ENCODE measurements around the gene PDE4D. TPM values are rescaled to one million over a fixed set of nuclear protein-coding genes. Genes with fewer than 3 reads are reported as not detected.
A peak's percentile ranks its signal among the peaks of the same experiment; 100 is the strongest.

The PDE4D gene
- total and polyA plus RNA-seq, 2 donors, result 21.2 to 30.3 TPM

DNA sequence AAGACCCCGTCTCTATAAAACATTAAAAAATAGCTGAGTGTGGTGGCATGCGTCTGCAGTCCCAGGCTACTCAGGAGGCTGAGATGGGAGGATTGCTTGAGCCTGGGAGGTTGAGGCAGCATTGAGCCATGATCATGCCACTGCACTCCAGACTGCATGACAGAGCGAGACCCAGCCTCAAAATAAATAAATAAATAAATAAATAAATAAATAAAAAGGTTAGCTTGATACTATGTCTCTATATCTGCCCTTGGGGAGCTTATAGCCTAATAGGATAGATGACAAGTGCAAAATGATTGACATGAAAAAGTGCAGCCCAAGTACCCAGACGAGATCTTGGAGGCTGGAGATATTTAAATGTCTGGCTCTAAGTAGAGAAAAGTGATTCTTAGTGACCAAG lies 122.6 kb downstream of the PDE4D start:
- Histone ChIP-seq H3K9me3 (ENCODE audit: control insufficient read depth in 2 of 2, insufficient read depth in 1 of 2, low read length in 1 of 2) (no peaks in the 10 kb centered on the region), H3K27ac (ENCODE audit: low read depth in 1 of 2, low read length in 1 of 2) (no peak overlapping the region), H3K4me3 (ENCODE audit: low read length in 2 of 2) (no peak overlapping the region), H3K27me3 (ENCODE audit: control insufficient read depth in 2 of 2, insufficient read depth in 1 of 2, low read length in 1 of 2) (peaks cover 0 to 18% of the 10 kb centered on the region in 2 donors), H3K36me3 (ENCODE audit: control insufficient read depth in 2 of 2, insufficient read depth in 2 of 2, low read length in 1 of 2) (no peaks in the 10 kb centered on the region), H3K4me1 (ENCODE audit: control insufficient read depth in 2 of 2, insufficient read depth in 2 of 2, low read length in 2 of 2) (peaks cover 0 to 10% of the 10 kb centered on the region in 2 donors)
- DNase-seq (ENCODE audit: low read depth in 6 of 9, low spot score in 9 of 9), result no peak
- WGBS, result 85% methylated on average over 4 of the region's 4 CpGs

GRCh38 chr5:59769832-59770231 lies 123.7 kb downstream of the PDE4D start:
- DNase-seq (ENCODE audit: low read depth in 6 of 9, low spot score in 9 of 9), result no peak
- peaks cover 0 to 10% of the 10 kb centered on the region in 2 donors for H3K4me1 ChIP-seq (ENCODE audit: control insufficient read depth in 2 of 2, insufficient read depth in 2 of 2, low read length in 2 of 2)

GRCh38 chr5:59769041-59769360 lies 124.5 kb downstream of the PDE4D start:
- WGBS, result 84% methylated on average over 1 of the region's 1 CpG
- Histone ChIP-seq H3K36me3 (ENCODE audit: control insufficient read depth in 2 of 2, insufficient read depth in 2 of 2, low read length in 1 of 2) (no peaks in the 10 kb centered on the region), H3K27ac (ENCODE audit: low read depth in 1 of 2, low read length in 1 of 2) (no peak overlapping the region), H3K9me3 (ENCODE audit: control insufficient read depth in 2 of 2, insufficient read depth in 1 of 2, low read length in 1 of 2) (no peaks in the 10 kb centered on the region), H3K27me3 (ENCODE audit: control insufficient read depth in 2 of 2, insufficient read depth in 1 of 2, low read length in 1 of 2) (peaks cover 0 to 18% of the 10 kb centered on the region in 2 donors), H3K4me1 (ENCODE audit: control insufficient read depth in 2 of 2, insufficient read depth in 2 of 2, low read length in 2 of 2) (peaks cover 0 to 10% of the 10 kb centered on the region in 2 donors), H3K4me3 (ENCODE audit: low read length in 2 of 2) (peak overlapping the region; percentile 18 to 38)
- DNase-seq (ENCODE audit: low read depth in 6 of 9, low spot score in 9 of 9), result no peak

More at GRCh38 chr5:59769832-59770231, 123.7 kb downstream of the PDE4D start:
- Histone ChIP-seq H3K27me3 (ENCODE audit: control insufficient read depth in 2 of 2, insufficient read depth in 1 of 2, low read length in 1 of 2) (peaks cover 0 to 18% of the 10 kb centered on the region in 2 donors), H3K4me3 (ENCODE audit: low read length in 2 of 2) (no peak overlapping the region), H3K36me3 (ENCODE audit: control insufficient read depth in 2 of 2, insufficient read depth in 2 of 2, low read length in 1 of 2) (no peaks in the 10 kb centered on the region), H3K27ac (ENCODE audit: low read depth in 1 of 2, low read length in 1 of 2) (no peak overlapping the region), H3K9me3 (ENCODE audit: control insufficient read depth in 2 of 2, insufficient read depth in 1 of 2, low read length in 1 of 2) (no peaks in the 10 kb centered on the region)

GRCh38 chr5:59768152-59769040 lies 125.1 kb downstream of the PDE4D start:
- no peak overlapping the region for H3K27ac ChIP-seq (ENCODE audit: low read depth in 1 of 2, low read length in 1 of 2)

DNA sequence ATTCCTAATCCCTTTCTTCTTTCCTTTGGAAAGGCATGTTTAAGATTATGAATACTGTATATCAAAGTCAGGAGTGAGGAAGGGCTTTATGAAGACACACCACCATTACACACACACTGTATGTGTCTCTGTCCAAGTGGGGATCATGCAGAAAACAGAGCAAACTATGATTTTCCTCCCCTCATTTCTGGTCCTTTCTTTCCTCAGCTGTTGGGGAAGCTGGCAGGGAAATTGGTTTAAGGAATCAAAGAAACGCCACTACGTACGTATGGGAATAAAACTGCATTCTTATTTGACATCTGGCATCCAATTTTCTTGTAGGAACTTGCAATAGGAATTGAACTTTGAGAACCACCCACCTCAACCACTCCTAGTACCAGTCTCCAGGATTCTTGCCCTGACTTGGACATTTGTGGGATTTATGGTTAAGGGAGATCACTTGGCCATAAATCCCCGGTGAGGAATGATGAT lies 125.8 kb downstream of the PDE4D start:
- Histone ChIP-seq H3K9me3 (ENCODE audit: control insufficient read depth in 2 of 2, insufficient read depth in 1 of 2, low read length in 1 of 2) (no peaks in the 10 kb centered on the region), H3K27me3 (ENCODE audit: control insufficient read depth in 2 of 2, insufficient read depth in 1 of 2, low read length in 1 of 2) (peaks cover 0 to 18% of the 10 kb centered on the region in 2 donors), H3K36me3 (ENCODE audit: control insufficient read depth in 2 of 2, insufficient read depth in 2 of 2, low read length in 1 of 2) (no peaks in the 10 kb centered on the region), H3K4me3 (ENCODE audit: low read length in 2 of 2) (peak overlapping the region; percentile 18 to 38), H3K4me1 (ENCODE audit: control insufficient read depth in 2 of 2, insufficient read depth in 2 of 2, low read length in 2 of 2) (peaks cover 0 to 10% of the 10 kb centered on the region in 2 donors), H3K27ac (ENCODE audit: low read depth in 1 of 2, low read length in 1 of 2) (no peak overlapping the region)
- DNase-seq (ENCODE audit: low read depth in 6 of 9, low spot score in 9 of 9), result no peak
- WGBS, result 65% methylated on average over 4 of the region's 4 CpGs

More at GRCh38 chr5:59768152-59769040, 125.1 kb downstream of the PDE4D start:
- peaks cover 0 to 10% of the 10 kb centered on the region in 2 donors for H3K4me1 ChIP-seq (ENCODE audit: control insufficient read depth in 2 of 2, insufficient read depth in 2 of 2, low read length in 2 of 2)
- 7% methylated on average over 40 of the region's 40 CpGs for WGBS
- DNase-seq (ENCODE audit: low read depth in 6 of 9, low spot score in 9 of 9), result peak in 8 of 9 donors; percentile 6 to 69 (median 34)
- no peaks in the 10 kb centered on the region for H3K36me3 ChIP-seq (ENCODE audit: control insufficient read depth in 2 of 2, insufficient read depth in 2 of 2, low read length in 1 of 2)
- peaks cover 0 to 18% of the 10 kb centered on the region in 2 donors for H3K27me3 ChIP-seq (ENCODE audit: control insufficient read depth in 2 of 2, insufficient read depth in 1 of 2, low read length in 1 of 2)
- peak overlapping the region; percentile 18 to 38 for H3K4me3 ChIP-seq (ENCODE audit: low read length in 2 of 2)
- no peaks in the 10 kb centered on the region for H3K9me3 ChIP-seq (ENCODE audit: control insufficient read depth in 2 of 2, insufficient read depth in 1 of 2, low read length in 1 of 2)

GRCh38 chr5:59767211-59767605 lies 126.3 kb downstream of the PDE4D start:
- Histone ChIP-seq H3K4me3 (ENCODE audit: low read length in 2 of 2) (no peak overlapping the region), H3K36me3 (ENCODE audit: control insufficient read depth in 2 of 2, insufficient read depth in 2 of 2, low read length in 1 of 2) (no peaks in the 10 kb centered on the region), H3K4me1 (ENCODE audit: control insufficient read depth in 2 of 2, insufficient read depth in 2 of 2, low read length in 2 of 2) (peaks cover 0 to 10% of the 10 kb centered on the region in 2 donors), H3K27me3 (ENCODE audit: control insufficient read depth in 2 of 2, insufficient read depth in 1 of 2, low read length in 1 of 2) (peaks cover 0 to 18% of the 10 kb centered on the region in 2 donors), H3K9me3 (ENCODE audit: control insufficient read depth in 2 of 2, insufficient read depth in 1 of 2, low read length in 1 of 2) (no peaks in the 10 kb centered on the region), H3K27ac (ENCODE audit: low read depth in 1 of 2, low read length in 1 of 2) (no peak overlapping the region)
- DNase-seq (ENCODE audit: low read depth in 6 of 9, low spot score in 9 of 9), result no peak

DNA sequence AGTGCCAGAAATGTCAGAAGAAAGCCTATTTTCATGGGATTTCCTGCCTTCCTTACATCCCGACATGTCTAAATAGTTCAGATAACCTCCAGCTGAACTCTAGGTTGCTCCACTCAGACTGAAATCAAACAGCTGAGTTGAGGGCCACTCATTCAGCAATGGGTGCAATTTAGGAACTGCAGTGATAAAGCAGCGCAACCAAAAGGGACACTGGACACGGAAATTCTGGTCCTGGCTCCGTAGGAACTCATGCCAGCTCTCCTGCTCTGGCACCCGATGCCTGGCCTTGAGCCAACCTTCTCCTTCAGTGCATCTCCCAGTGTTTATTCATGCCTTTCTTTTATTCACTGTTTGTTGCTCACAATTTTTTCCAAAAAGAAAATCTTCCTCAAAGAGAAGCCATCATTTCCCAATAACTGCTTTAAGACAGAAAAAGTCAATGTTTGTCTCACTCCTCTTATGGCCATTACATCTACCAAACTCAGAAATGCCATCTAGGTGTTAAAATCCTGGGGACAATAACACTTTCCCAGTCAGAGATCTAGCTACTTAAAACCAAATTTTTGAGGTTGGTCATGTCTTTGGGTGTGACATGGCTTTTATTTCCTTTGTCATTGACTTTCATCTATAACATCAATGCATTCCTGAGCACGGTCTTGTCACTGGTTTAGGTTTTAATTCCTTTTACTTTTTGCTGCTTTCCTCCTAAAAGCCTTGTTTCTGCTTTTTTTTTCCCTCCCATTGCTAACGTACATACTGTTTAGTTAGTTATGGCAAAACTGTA lies 126.9 kb downstream of the PDE4D start:
- no peaks in the 10 kb centered on the region for H3K36me3 ChIP-seq (ENCODE audit: control insufficient read depth in 2 of 2, insufficient read depth in 2 of 2, low read length in 1 of 2)
- H3K27ac ChIP-seq (ENCODE audit: low read depth in 1 of 2, low read length in 1 of 2), result no peak overlapping the region
- H3K4me1 ChIP-seq (ENCODE audit: control insufficient read depth in 2 of 2, insufficient read depth in 2 of 2, low read length in 2 of 2), result peaks cover 0 to 10% of the 10 kb centered on the region in 2 donors
- H3K4me3 ChIP-seq (ENCODE audit: low read length in 2 of 2), result no peak overlapping the region
- no peaks in the 10 kb centered on the region for H3K9me3 ChIP-seq (ENCODE audit: control insufficient read depth in 2 of 2, insufficient read depth in 1 of 2, low read length in 1 of 2)
- WGBS, result 88% methylated on average over 7 of the region's 7 CpGs
- H3K27me3 ChIP-seq (ENCODE audit: control insufficient read depth in 2 of 2, insufficient read depth in 1 of 2, low read length in 1 of 2), result peaks cover 0 to 18% of the 10 kb centered on the region in 2 donors
- DNase-seq (ENCODE audit: low read depth in 6 of 9, low spot score in 9 of 9), result no peak

DNA sequence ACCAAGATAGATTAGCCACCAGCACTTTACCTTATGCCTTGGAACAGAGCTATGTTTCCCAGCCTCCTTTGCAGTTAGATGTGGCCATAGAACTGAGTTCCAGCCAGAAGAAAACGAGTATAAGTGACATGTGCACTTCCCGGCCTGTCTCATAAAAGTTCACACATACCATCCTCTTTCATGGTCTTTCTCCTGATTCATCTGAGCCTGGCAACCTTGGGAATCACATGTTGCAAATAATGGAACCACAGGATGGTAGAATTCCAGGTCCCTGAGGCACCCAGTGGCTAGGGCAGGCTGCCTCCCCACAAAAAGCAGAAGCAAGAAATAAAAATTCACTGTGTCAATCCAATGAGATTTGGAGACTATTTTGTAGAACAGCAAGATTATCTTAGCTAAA lies 128.1 kb downstream of the PDE4D start:
- H3K9me3 ChIP-seq (ENCODE audit: control insufficient read depth in 2 of 2, insufficient read depth in 1 of 2, low read length in 1 of 2), result no peaks in the 10 kb centered on the region
- H3K27me3 ChIP-seq (ENCODE audit: control insufficient read depth in 2 of 2, insufficient read depth in 1 of 2, low read length in 1 of 2), result peaks cover 0 to 18% of the 10 kb centered on the region in 2 donors
- no peaks in the 10 kb centered on the region for H3K36me3 ChIP-seq (ENCODE audit: control insufficient read depth in 2 of 2, insufficient read depth in 2 of 2, low read length in 1 of 2)
- no peak overlapping the region for H3K4me3 ChIP-seq (ENCODE audit: low read length in 2 of 2)
- H3K4me1 ChIP-seq (ENCODE audit: control insufficient read depth in 2 of 2, insufficient read depth in 2 of 2, low read length in 2 of 2), result peaks cover 0 to 10% of the 10 kb centered on the region in 2 donors
- 90% methylated on average over 2 of the region's 2 CpGs for WGBS
- no peak overlapping the region for H3K27ac ChIP-seq (ENCODE audit: low read depth in 1 of 2, low read length in 1 of 2)
- DNase-seq (ENCODE audit: low read depth in 6 of 9, low spot score in 9 of 9), result no peak

- WGBS, result 96% methylated on average over 3 of the region's 3 CpGs
Measured at GRCh38 chr5:59764361-59764760, 129.2 kb downstream of the PDE4D start.

More at GRCh38 chr5:59764361-59764760, 129.2 kb downstream of the PDE4D start:
- Histone ChIP-seq H3K27me3 (ENCODE audit: control insufficient read depth in 2 of 2, insufficient read depth in 1 of 2, low read length in 1 of 2) (peaks cover 0 to 18% of the 10 kb centered on the region in 2 donors), H3K36me3 (ENCODE audit: control insufficient read depth in 2 of 2, insufficient read depth in 2 of 2, low read length in 1 of 2) (no peaks in the 10 kb centered on the region), H3K4me3 (ENCODE audit: low read length in 2 of 2) (no peak overlapping the region), H3K4me1 (ENCODE audit: control insufficient read depth in 2 of 2, insufficient read depth in 2 of 2, low read length in 2 of 2) (peaks cover 0 to 10% of the 10 kb centered on the region in 2 donors), H3K27ac (ENCODE audit: low read depth in 1 of 2, low read length in 1 of 2) (no peak overlapping the region), H3K9me3 (ENCODE audit: control insufficient read depth in 2 of 2, insufficient read depth in 1 of 2, low read length in 1 of 2) (no peaks in the 10 kb centered on the region)
- no peak for DNase-seq (ENCODE audit: low read depth in 6 of 9, low spot score in 9 of 9)
